MM.1S (cell line): ENCODE data around the gene CISH.

Source experiments
- DNase-seq: peaks from one replicate; pipeline ENCODE4 v3.0.0-alpha.2; 2015
- H2AFZ ChIP-seq: fragments of 300-600 bp; sonication (generic); 2 replicates; pipeline ENCODE4 v1.6.0; 2016; ENCODE audit warnings: antibody characterized with exemption, low read length
- H3F3A ChIP-seq: fragments of 300-600 bp; sonication (generic); 2 replicates; pipeline ENCODE4 v1.6.1; 2016; ENCODE audit warnings: mild to moderate bottlenecking, antibody characterized with exemption, low read length, moderate library complexity, mixed read lengths; ENCODE audit not compliant: insufficient read depth
- H3K27ac ChIP-seq: fragments of 300-600 bp; sonication (generic); 2 replicates; pipeline ENCODE4 v1.5.1; 2016; ENCODE audit warnings: mild to moderate bottlenecking, low read length
- H3K27me3 ChIP-seq: fragments of 300-600 bp; sonication (generic); replicated peaks from 2 replicates; pipeline ENCODE4 v1.6.0; 2016; ENCODE audit warnings: low read length; ENCODE audit not compliant: insufficient read depth
- H3K36me3 ChIP-seq: fragments of 300-600 bp; sonication (generic); replicated peaks from 2 replicates; pipeline ENCODE4 v1.6.1; 2016; ENCODE audit warnings: mild to moderate bottlenecking, low read length, mixed read lengths; ENCODE audit not compliant: insufficient read depth
- H3K4me1 ChIP-seq: fragments of 300-600 bp; sonication (generic); 2 replicates; pipeline ENCODE4 v1.6.1; 2016; ENCODE audit warnings: low read length, mixed read lengths
- H3K4me2 ChIP-seq: fragments of 300-600 bp; sonication (generic); 2 replicates; pipeline ENCODE4 v1.6.0; 2016; ENCODE audit warnings: low read depth, low read length
- H3K4me3 ChIP-seq: fragments of 300-600 bp; sonication (generic); 2 replicates; pipeline ENCODE4 v1.5.1; 2016; ENCODE audit warnings: low read length, mixed read lengths
- H3K79me2 ChIP-seq: fragments of 300-600 bp; sonication (generic); 2 replicates; pipeline ENCODE4 v1.6.1; 2016; ENCODE audit warnings: mixed run types, low read length, mixed read lengths
- H3K9ac ChIP-seq: fragments of 300-600 bp; sonication (generic); 2 replicates; pipeline ENCODE4 v1.6.1; 2016; ENCODE audit warnings: low read length, mixed read lengths
- H3K9me2 ChIP-seq: fragments of 300-600 bp; sonication (generic); replicated peaks from 2 replicates; pipeline ENCODE4 v1.6.1; 2016; ENCODE audit warnings: mild to moderate bottlenecking, low read length, mixed read lengths; ENCODE audit not compliant: insufficient read depth
- H3K9me3 ChIP-seq: fragments of 300-600 bp; sonication (generic); replicated peaks from 2 replicates; pipeline ENCODE4 v1.6.1; 2016; ENCODE audit warnings: mild to moderate bottlenecking, low read length, mixed read lengths; ENCODE audit not compliant: insufficient read depth
- H4K20me1 ChIP-seq: fragments of 300-600 bp; sonication (generic); 2 replicates; pipeline ENCODE4 v1.6.1; 2016; ENCODE audit warnings: mild to moderate bottlenecking, low read length, moderate library complexity, mixed read lengths; ENCODE audit not compliant: insufficient read depth
- CTCF ChIP-seq: fragments of 300-600 bp; sonication (generic); IDR thresholded peaks from 2 replicates; pipeline ENCODE4 v1.5.1; 2016; ENCODE audit warnings: antibody characterized with exemption, low read length, mixed read lengths
- EZH2 ChIP-seq: fragments of 300-600 bp; sonication (generic); optimal IDR thresholded peaks from 2 replicates; pipeline ENCODE3; 2017; ENCODE audit warnings: low read depth, mild to moderate bottlenecking, antibody characterized with exemption, low read length, mixed read lengths
- EZH2phosphoT487 ChIP-seq: fragments of 300-600 bp; sonication (generic); IDR thresholded peaks from 2 replicates; pipeline ENCODE4 v1.6.1; 2018; ENCODE audit warnings: antibody characterized with exemption, low read length

CISH gene

DNA sequence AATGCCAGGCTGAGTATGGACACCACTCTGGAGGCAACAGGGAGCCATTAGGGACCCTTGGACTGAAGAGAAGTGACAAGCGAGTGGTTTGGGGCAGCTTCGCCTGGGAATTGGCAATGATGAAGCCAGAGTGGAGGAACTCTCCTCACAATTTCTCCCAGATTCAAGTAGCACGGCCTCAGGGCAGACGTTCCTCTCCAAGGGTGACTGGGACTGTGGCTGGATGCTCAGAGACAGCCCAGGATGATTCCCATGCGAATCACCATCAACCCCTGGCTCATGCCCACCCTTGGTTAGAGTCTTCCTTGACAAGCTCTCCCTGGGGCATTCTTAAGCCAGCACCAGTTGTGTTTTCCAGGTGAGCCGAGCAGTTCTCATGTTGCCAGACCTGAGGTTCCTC is 46.8 kb upstream of the CISH start:
- no peak for DNase-seq
- Histone ChIP-seq H3K9me2 (no peaks in the 10 kb centered on the region), H3K4me1 (no peaks in the 10 kb centered on the region), H3F3A (no peaks in the 10 kb centered on the region), H3K27me3 (no peaks in the 10 kb centered on the region), H3K79me2 (no peaks in the 10 kb centered on the region), H3K9ac (no peak overlapping the region), H3K27ac (no peak overlapping the region), H3K4me2 (no peak overlapping the region), H2AFZ (no peak overlapping the region), H3K4me3 (no peak overlapping the region), H3K9me3 (no peaks in the 10 kb centered on the region), H3K36me3 (no peaks in the 10 kb centered on the region), H4K20me1 (no peaks in the 10 kb centered on the region)
- no peak for TF ChIP-seq EZH2
- no peak for TF ChIP-seq EZH2phosphoT487
- no peak for TF ChIP-seq CTCF

DNA sequence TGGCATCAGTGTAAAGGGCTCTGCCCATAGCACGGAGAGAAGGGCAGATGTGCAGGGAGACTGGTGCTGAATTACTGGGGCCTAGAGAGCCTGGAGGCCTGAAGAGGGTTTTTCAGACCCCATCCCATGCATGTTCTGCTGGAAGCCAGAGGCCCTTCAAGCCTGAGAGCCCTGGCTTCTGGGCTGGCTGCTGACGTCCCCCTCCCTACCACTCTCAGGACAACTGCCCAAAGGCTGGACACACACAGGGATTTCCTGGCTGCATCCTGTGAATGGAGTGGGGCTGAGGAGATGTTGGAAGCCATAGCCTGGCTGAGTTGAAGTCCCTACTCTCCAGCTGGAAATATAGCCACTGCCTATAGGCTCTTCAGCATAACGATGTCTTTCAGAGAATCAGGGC is 46.2 kb upstream of the CISH start:
- Histone ChIP-seq H3K27me3 (no peaks in the 10 kb centered on the region), H3K4me3 (no peak overlapping the region), H3K79me2 (no peaks in the 10 kb centered on the region), H3K4me1 (no peaks in the 10 kb centered on the region), H3K27ac (no peak overlapping the region), H2AFZ (no peak overlapping the region), H3K9me2 (no peaks in the 10 kb centered on the region), H3K9ac (no peak overlapping the region), H3F3A (no peaks in the 10 kb centered on the region), H4K20me1 (no peaks in the 10 kb centered on the region), H3K36me3 (no peaks in the 10 kb centered on the region), H3K4me2 (no peak overlapping the region), H3K9me3 (no peaks in the 10 kb centered on the region)
- DNase-seq = no peak
- TF ChIP-seq EZH2 = no peak

DNA sequence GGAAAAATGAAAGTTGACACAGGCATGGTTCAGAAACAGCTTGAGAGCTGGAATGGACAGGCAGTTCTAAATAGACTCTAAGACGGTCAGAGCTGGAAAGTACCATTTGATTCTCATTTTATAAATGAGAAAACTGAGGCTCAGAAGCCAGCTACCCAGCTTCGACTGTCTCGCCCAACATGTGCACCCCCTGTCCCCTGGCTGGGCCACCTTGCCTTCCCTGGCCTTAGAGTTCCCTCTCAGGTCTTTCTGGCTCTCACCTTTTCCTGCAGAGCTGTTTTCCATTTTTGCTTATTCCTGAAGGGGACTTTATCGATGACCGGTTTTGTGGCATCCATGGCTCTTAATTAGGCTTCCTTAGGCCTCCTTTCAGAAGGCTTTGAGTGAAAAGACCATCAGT is 45.8 kb upstream of the CISH start:
- DNase-seq = no peak
- Histone ChIP-seq H3K9me3 (no peaks in the 10 kb centered on the region), H3K36me3 (no peaks in the 10 kb centered on the region)

More for the DNA sequence above, 45.8 kb upstream of the CISH start:
- no peak overlapping the region for H3K27ac ChIP-seq
- H3K4me1 ChIP-seq = no peaks in the 10 kb centered on the region
- H3F3A ChIP-seq = no peaks in the 10 kb centered on the region
- no peaks in the 10 kb centered on the region for H3K9me2 ChIP-seq
- H3K27me3 ChIP-seq = no peaks in the 10 kb centered on the region
- H3K4me3 ChIP-seq = no peak overlapping the region
- TF ChIP-seq CTCF (no peak), EZH2phosphoT487 (no peak), EZH2 (no peak)
- no peak overlapping the region for H3K4me2 ChIP-seq
- no peak overlapping the region for H2AFZ ChIP-seq
- no peaks in the 10 kb centered on the region for H4K20me1 ChIP-seq
- no peak overlapping the region for H3K9ac ChIP-seq
- H3K79me2 ChIP-seq = no peaks in the 10 kb centered on the region
